ENCODE measurements around the gene GALNT1. TPM values are rescaled to one million over a fixed set of nuclear protein-coding genes. Genes with fewer than 3 reads are reported as not detected.

GALNT1 gene
- total and polyA plus RNA-seq, 9 of the 15 experiments (the other 6 are each of a cell fraction or from before 2014, with no cell fraction given): 14.4 to 54.1 (median 36.6) TPM

- TF ChIP-seq ATF7 (IDR thresholded peaks at IDR 0.05): no peak
- TF ChIP-seq, protein P1, sequence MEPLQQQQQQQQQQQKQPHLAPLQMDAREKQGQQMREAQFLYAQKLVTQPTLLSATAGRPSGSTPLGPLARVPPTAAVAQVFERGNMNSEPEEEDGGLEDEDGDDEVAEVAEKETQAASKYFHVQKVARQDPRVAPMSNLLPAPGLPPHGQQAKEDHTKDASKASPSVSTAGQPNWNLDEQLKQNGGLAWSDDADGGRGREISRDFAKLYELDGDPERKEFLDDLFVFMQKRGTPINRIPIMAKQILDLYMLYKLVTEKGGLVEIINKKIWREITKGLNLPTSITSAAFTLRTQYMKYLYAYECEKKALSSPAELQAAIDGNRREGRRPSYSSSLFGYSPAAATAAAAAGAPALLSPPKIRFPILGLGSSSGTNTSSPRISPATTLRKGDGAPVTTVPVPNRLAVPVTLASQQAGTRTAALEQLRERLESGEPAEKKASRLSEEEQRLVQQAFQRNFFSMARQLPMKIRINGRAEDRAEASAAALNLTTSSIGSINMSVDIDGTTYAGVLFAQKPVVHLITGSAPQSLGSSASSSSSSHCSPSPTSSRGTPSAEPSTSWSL (CRISPR knock-in tag; IDR thresholded peaks at IDR 0.05; ENCODE audit: borderline replicate concordance): no peak
- no peak for TF ChIP-seq CBX3 (IDR thresholded peaks at IDR 0.05; ENCODE audit: borderline replicate concordance in 1 of 2, low read length in 2 of 2)
- TF ChIP-seq RERE (CRISPR knock-in tag; IDR thresholded peaks at IDR 0.05; ENCODE audit: borderline replicate concordance): no peak
- no peak for TF ChIP-seq HCFC1 (IDR thresholded peaks at IDR 0.05; ENCODE audit: low read depth, low read length)
- no peak for TF ChIP-seq ZNF277 (CRISPR knock-in tag; IDR thresholded peaks at IDR 0.05; ENCODE audit: borderline replicate concordance)
Measured at GRCh38 chr18:35732162-35732561, 150.6 kb downstream of the GALNT1 start (continued).

Data from K562 (cell line).